SK-N-MC (cell line): ENCODE results near the gene TMEFF2.

Experiments used
- DNase-seq: peaks from one replicate; pipeline ENCODE4 v3.0.0-alpha.2; 2011; ENCODE audit warnings: low read depth, low spot score
- H3K27ac ChIP-seq: fragments of 200-600 bp; sonication (generic); 2 replicates; pipeline ENCODE4 v1.5.1; 2016; ENCODE audit warnings: mixed run types
- H3K36me3 ChIP-seq: fragments of 200-600 bp; sonication (generic); 2 replicates; pipeline ENCODE4 v1.6.1; 2017; ENCODE audit warnings: antibody characterized with exemption, low read length, mixed read lengths; ENCODE audit not compliant: insufficient read depth
- H3K4me3 ChIP-seq: fragments of 200-600 bp; sonication (generic); 2 replicates; pipeline ENCODE4 v1.5.1; 2016
- H3K9ac ChIP-seq: fragments of 200-600 bp; sonication (generic); 2 replicates; pipeline ENCODE4 v1.8.0; 2017; ENCODE audit warnings: mixed run types, mixed read lengths; ENCODE audit not compliant: insufficient read length
- H3K9me3 ChIP-seq: fragments of 200-600 bp; sonication (generic); 2 replicates; pipeline ENCODE4 v1.6.1; 2017; ENCODE audit warnings: low read depth, mild to moderate bottlenecking, antibody characterized with exemption, low read length, moderate library complexity, mixed read lengths
- EZH2 ChIP-seq: fragments of 200-600 bp; sonication (generic); IDR thresholded peaks from one replicate; pipeline ENCODE4 v1.6.1; 2017; ENCODE audit warnings: antibody characterized with exemption
- FOXP2 ChIP-seq: optimal IDR thresholded peaks from 2 replicates; pipeline ENCODE3; 2011; ENCODE audit warnings: mild to moderate bottlenecking, moderate library complexity; ENCODE audit not compliant: insufficient read depth; ENCODE audit errors: extremely low read length, control extremely low read depth
- POLR2AphosphoS5 ChIP-seq: IDR thresholded peaks from 2 replicates; pipeline ENCODE4 v1.6.1; 2012; ENCODE audit warnings: mild to moderate bottlenecking, low read depth, low read length, borderline replicate concordance

TMEFF2 gene

DNA sequence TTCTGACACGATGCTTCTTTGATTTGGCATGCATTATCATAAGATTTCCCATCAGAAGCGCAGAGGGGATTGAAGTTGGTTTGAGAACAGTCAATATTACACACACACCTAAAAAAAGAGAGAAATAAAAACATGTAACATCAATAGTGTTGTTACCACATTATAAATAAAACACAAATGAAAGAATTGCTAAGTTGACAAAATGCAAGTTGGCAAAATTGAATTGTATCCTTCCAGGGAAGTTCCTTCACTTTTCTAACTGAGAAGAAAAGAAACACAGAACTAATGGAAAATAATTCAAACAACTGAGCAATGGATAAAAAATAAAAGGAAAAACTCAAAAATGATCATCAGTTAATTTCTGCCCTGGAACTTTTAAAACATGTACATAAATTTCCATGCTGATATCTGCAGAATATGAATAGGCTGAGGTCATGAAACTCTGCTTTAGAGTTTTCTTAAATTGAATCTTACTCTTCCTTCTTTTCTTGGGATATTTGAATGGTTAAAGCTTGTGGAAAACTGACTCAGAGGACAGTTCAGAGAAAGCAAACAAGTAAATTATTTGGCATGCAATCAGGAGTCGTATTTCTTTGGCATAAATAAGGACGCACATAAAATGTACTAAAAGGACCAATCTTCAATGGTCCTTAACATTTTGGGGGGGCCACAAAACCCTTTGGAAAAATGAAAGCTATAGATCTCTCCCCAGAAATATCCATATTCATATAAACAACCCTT lies 195.5 kb downstream of the TMEFF2 start:
- Histone ChIP-seq H3K4me3 (no peak overlapping the region), H3K27ac (0 out of 2 replicates have a peak overlapping the region, but pooled peaks have one; percentile 35), H3K9me3 (no peaks in the 10 kb centered on the region), H3K36me3 (no peaks in the 10 kb centered on the region), H3K9ac (no peak overlapping the region)
- TF ChIP-seq EZH2 (no peak), POLR2AphosphoS5 (no peak)
- no peak for DNase-seq

DNA sequence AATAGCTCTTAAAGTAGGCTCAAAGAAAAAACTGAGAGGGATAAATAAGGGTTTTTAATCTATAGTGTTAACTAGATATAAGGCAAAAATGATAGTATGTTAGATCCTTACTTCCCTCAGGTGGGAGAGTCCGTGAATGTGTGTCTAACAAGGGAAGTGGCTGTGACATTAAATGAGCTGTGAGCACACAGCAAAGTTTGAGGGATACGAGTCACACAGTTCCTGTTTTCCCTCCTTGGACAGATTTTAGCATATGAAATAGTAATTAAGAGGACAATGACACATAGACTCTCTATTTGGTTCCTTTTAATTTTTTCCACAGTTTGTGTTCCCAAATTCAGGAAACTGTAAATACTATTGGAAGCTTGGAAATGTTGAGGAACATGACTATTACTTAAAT lies 199.4 kb downstream of the TMEFF2 start:
- Histone ChIP-seq H3K9ac (no peak overlapping the region), H3K4me3 (no peak overlapping the region), H3K36me3 (no peaks in the 10 kb centered on the region), H3K27ac (peak overlapping the region; percentile 55; the same call in 1 of the 2 replicates), H3K9me3 (no peaks in the 10 kb centered on the region)
- no peak for TF ChIP-seq POLR2AphosphoS5
- no peak for TF ChIP-seq FOXP2
- no peak for TF ChIP-seq EZH2
- no peak for DNase-seq

DNA sequence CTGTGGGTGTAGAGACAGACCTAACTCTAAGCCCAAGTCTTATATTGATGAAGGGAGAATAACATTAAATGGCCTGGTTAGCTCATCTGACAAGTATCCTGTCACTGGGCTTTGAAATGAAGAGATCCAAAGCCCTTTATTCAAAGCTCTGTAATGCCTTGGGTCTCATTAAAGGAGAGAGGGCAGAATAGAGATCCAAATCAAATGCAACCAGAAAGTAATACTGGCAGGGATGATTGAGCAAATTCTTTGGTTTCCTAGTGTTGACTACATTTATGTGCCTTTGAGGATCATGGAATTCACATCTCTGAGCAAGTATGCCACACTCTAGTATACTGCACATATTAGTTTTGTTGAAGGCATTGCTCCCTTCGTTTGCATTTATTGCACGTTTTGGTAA lies 200.0 kb downstream of the TMEFF2 start:
- Histone ChIP-seq H3K4me3 (no peak overlapping the region), H3K27ac (peak overlapping the region; percentile 55; the same call in 1 of the 2 replicates), H3K36me3 (no peaks in the 10 kb centered on the region), H3K9me3 (no peaks in the 10 kb centered on the region), H3K9ac (no peak overlapping the region)
- TF ChIP-seq FOXP2 = no peak
- no peak for TF ChIP-seq EZH2
- no peak for TF ChIP-seq POLR2AphosphoS5
- no peak for DNase-seq

DNA sequence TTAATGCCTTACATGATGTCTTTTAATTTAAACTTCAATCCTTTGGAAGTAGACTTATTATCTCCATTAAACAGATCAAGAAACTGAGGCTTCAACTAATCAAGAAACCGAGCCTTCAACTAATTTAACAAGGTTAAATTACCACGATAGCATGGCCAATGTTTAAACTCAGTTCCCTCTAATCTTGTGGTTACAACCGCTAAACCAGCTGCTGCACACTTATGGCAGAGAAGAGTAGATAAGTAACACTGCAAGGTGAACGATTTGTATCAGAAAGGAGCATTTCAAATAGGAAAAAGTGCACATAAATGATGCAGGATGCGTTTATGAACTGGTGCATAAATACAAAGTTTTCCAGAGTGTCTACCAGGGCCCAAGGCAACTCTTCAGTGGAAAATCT lies 203.3 kb downstream of the TMEFF2 start:
- DNase-seq = no peak
- no peaks in the 10 kb centered on the region for H3K36me3 ChIP-seq
- no peak for TF ChIP-seq FOXP2
- TF ChIP-seq POLR2AphosphoS5 = no peak
- TF ChIP-seq EZH2 = no peak
- no peak overlapping the region for H3K4me3 ChIP-seq
- no peak overlapping the region for H3K27ac ChIP-seq
- H3K9ac ChIP-seq = no peak overlapping the region
- H3K9me3 ChIP-seq = no peaks in the 10 kb centered on the region

DNA sequence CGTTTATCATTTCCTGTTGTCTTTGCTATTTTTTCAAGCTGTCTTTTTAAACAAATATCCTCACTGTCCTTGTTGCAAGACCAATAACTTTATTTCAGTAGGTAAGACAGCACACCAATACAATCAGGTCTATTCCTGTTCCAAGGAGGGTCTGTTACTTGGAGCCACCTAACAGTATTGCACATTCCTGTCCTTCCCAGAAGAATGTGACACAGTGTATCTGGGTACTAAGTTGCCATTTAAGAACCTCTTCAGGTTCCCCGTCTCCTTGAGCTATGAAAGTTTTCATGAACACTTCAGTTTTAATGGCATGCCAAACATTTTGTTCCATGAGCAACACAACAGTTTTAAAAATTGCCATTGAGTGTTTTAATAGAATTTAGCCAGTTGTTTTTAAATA lies 209.0 kb downstream of the TMEFF2 start:
- DNase-seq = no peak
- TF ChIP-seq FOXP2 (no peak), POLR2AphosphoS5 (no peak), EZH2 (no peak)
- no peaks in the 10 kb centered on the region for H3K36me3 ChIP-seq
- no peak overlapping the region for H3K4me3 ChIP-seq
- H3K9ac ChIP-seq = no peak overlapping the region
- H3K9me3 ChIP-seq = no peaks in the 10 kb centered on the region
- peak overlapping the region; percentile 66 for H3K27ac ChIP-seq

DNA sequence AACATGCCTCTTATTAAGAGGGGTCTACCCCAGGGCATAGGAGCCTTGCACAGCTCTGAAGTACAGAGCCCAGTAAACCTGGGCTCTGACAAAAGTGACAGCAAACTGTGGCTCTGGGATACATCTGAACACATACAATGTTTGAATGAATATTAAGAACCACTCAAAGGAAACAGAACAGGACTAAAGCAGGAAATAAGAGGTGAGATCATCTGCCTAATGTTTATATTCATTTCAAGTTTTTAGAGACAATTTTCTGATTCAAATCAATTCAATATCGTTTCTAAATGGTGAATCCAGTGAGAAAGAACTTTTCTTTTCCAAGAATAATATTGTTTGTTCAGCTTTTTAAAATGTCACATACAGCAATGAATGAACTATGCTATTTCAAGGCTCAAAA lies 211.1 kb downstream of the TMEFF2 start:
- no peaks in the 10 kb centered on the region for H3K9me3 ChIP-seq
- H3K9ac ChIP-seq = no peak overlapping the region
- no peaks in the 10 kb centered on the region for H3K36me3 ChIP-seq
- no peak for DNase-seq
- no peak overlapping the region for H3K4me3 ChIP-seq
- no peak overlapping the region for H3K27ac ChIP-seq
- TF ChIP-seq FOXP2 = no peak
- TF ChIP-seq POLR2AphosphoS5 = no peak
- TF ChIP-seq EZH2 = no peak

DNA sequence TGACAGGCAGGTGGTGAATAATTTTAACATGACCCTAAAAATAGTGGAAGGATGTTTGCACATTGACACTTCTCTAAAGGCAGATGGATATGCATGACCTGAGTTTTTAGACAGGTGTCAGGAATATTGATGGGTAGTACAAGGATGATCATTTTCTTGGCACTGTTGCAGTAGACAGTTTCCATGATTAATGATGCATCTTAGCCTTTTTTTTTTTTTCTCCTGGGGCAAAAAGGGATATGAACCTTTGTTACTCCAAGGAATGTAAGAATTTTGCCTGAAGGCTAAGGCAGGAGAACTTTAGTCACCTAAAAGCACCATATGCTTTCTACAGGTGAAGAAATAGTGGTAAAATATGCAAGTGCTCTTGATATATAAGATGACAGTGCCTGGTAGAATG lies 211.5 kb downstream of the TMEFF2 start:
- DNase-seq = no peak
- Histone ChIP-seq H3K4me3 (no peak overlapping the region), H3K9ac (no peak overlapping the region), H3K9me3 (no peaks in the 10 kb centered on the region), H3K36me3 (no peaks in the 10 kb centered on the region), H3K27ac (no peak overlapping the region)
- TF ChIP-seq FOXP2 = no peak
- TF ChIP-seq EZH2 = no peak
- no peak for TF ChIP-seq POLR2AphosphoS5

DNA sequence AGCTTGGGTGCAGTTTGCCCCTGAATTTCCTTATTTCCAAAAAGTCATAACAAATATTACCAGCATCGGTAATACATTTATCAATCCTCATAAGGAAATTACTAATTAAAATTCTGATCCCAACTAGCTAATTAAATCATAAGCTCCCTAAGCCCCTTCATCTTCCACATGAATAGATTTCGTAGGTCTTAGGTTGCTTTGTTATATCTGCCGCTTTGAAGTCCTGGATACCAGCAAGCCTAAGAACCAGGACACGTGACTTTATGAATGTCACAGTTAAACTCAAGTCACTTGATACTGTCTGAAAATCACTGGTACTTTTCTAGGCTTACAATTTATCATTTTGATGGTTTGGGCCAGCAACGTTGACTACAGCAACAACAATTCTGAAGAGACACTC lies 213.0 kb downstream of the TMEFF2 start:
- Histone ChIP-seq H3K27ac (no peak overlapping the region), H3K9ac (no peak overlapping the region), H3K36me3 (no peaks in the 10 kb centered on the region), H3K4me3 (no peak overlapping the region), H3K9me3 (no peaks in the 10 kb centered on the region)
- no peak for DNase-seq
- no peak for TF ChIP-seq FOXP2
- TF ChIP-seq EZH2 = no peak
- TF ChIP-seq POLR2AphosphoS5 = no peak

DNA sequence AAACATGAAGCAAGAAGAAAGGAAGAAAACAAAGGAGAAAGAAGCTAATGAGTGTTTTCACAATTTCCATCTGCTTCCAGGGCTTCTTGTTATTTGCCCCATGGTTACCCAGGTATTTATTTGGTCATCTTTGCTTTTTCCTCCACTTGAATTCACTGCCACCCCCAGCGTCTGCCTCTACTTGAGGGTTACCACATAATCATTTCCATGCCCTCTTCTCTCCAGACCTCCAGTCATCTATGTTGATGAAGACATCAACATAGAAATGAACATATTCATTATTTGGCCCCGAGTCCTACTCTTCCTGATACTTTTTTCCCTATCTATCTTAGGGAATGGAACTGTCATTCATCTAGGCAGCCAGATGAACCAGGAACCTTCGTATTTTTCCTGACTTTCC lies 214.2 kb downstream of the TMEFF2 start:
- H3K9ac ChIP-seq = no peak overlapping the region
- H3K4me3 ChIP-seq = no peak overlapping the region
- no peak for DNase-seq
- no peak overlapping the region for H3K27ac ChIP-seq
- no peaks in the 10 kb centered on the region for H3K36me3 ChIP-seq
- H3K9me3 ChIP-seq = no peaks in the 10 kb centered on the region
- TF ChIP-seq POLR2AphosphoS5 (no peak), FOXP2 (no peak), EZH2 (no peak)
